HCT116 (cell line): Measurements from ENCODE around the gene ERC1. TPM values are rescaled to one million over a fixed set of nuclear protein-coding genes. Genes with fewer than 3 reads are reported as not detected.
"Not testable (repeated sequence)": the region's sequence is repeated elsewhere in the genome, so short reads cannot be mapped to it uniquely, and the experiment has no call there.

Experiments used
- ATAC-seq: fragments of 200-7000 bp; cut with Tn5 transposase; 2 replicates; pipeline ENCODE4 v1.9.1; 2020; ENCODE audit warnings: mild to moderate bottlenecking, moderate library complexity
- BruUV-seq: library from RNA; stranded (reverse); fragments of 400-500 nt; replicated peaks from 2 replicates; lab custom pipeline; 2021; lab: Mats Ljungman, UMichigan
- CTCF ChIA-PET: fragments of 300-600 bp; sonication (Branson Sonifier 250); formaldehyde crosslinking; loops from one replicate; lab custom pipeline; 2021; ENCODE audit warnings: antibody characterized with exemption; lab: Charles Lee
- POLR2A ChIA-PET: fragments of 300-600, 350-600 bp; sonication (Branson Sonifier 250); formaldehyde crosslinking; loops from one replicate; lab custom pipeline; 2021; ENCODE audit warnings: antibody characterized with exemption; lab: Charles Lee
- RAD21 ChIA-PET, 2 experiments: fragments of 300-600 bp; sonication (Branson Sonifier 250); formaldehyde crosslinking; loops; one replicate each; lab custom pipeline; 2023; ENCODE audit warnings: low total read pairs in 2 of 2; ENCODE audit not compliant: uncharacterized antibody in 2 of 2, unreplicated experiment in 2 of 2, low non-redundant PET in 1 of 2; lab: Charles Lee
- DNase-seq: peaks from one replicate; pipeline ENCODE4 v3.0.0-alpha.2; 2010; ENCODE audit warnings: low read depth, low spot score
- H2AFZ ChIP-seq: fragments of 200-600 bp; shearing (Covaris generic), sonication (generic); 2 replicates; pipeline ENCODE4 v1.6.1; 2017; ENCODE audit warnings: low read depth, mixed run types, mixed read lengths, antibody characterized with exemption, low read length; ENCODE audit not compliant: poor library complexity, severe bottlenecking
- H3K27ac ChIP-seq: 2 replicates; pipeline ENCODE4 v1.5.1; 2012; ENCODE audit warnings: low read depth, low read length
- H3K27me3 ChIP-seq: fragments of 200-600 bp; sonication (generic); 2 replicates; pipeline ENCODE4 v1.6.1; 2016; ENCODE audit warnings: mixed run types, low read length, mixed read lengths; ENCODE audit not compliant: insufficient read depth
- H3K36me3 ChIP-seq, 2 experiments: fragments of 200-500 bp in 1 of 2; fragments of 200-600 bp in 1 of 2; sonication (Bioruptor generic) in 1 of 2; sonication (generic) in 1 of 2; 2 replicates each; pipeline versions ENCODE4 v1.5.1 to v1.6.1; 2014 to 2016; ENCODE audit warnings: low read length in 2 of 2, inconsistent platforms in 1 of 2, mixed read lengths in 1 of 2, mixed run types in 1 of 2; ENCODE audit not compliant: insufficient read depth in 2 of 2, control insufficient read depth in 1 of 2
- H3K4me1 ChIP-seq, 2 experiments: fragments of 200-600 bp in 1 of 2; sonication (generic) in 1 of 2; 2 replicates each; pipeline versions ENCODE4 v1.5.1 to v1.6.1; 2012 to 2017; ENCODE audit warnings: low read length in 2 of 2, inconsistent platforms in 1 of 2, mild to moderate bottlenecking in 1 of 2, mixed read lengths in 1 of 2, mixed run types in 1 of 2, moderate library complexity in 1 of 2; ENCODE audit not compliant: insufficient read depth in 2 of 2, control insufficient read depth in 1 of 2
- H3K4me2 ChIP-seq: fragments of 200-600 bp; sonication (generic); 2 replicates; pipeline ENCODE4 v1.6.1; 2017; ENCODE audit warnings: mixed run types, low read length, mixed read lengths
- H3K4me3 ChIP-seq, 2 experiments: fragments of 200-600 bp in 1 of 2; sonication (generic) in 1 of 2; replicated peaks in 1 of 2; 2 replicates each; pipeline ENCODE4 v1.5.1; 2011 to 2016; ENCODE audit warnings: low read length in 2 of 2, control low read depth in 1 of 2, low read depth in 1 of 2, mild to moderate bottlenecking in 1 of 2, mixed read lengths in 1 of 2, mixed run types in 1 of 2
- H3K79me2 ChIP-seq: fragments of 200-600 bp; sonication (generic); 2 replicates; pipeline ENCODE4 v1.6.1; 2017; ENCODE audit warnings: mild to moderate bottlenecking, mixed run types, low read length, moderate library complexity, mixed read lengths; ENCODE audit not compliant: insufficient read depth
- H3K9ac ChIP-seq: fragments of 200-600 bp; sonication (generic); 2 replicates; pipeline ENCODE4 v1.6.1; 2016; ENCODE audit warnings: low read length, mixed read lengths
- H3K9me2 ChIP-seq: fragments of 200-600 bp; sonication (generic), shearing (Covaris generic); 2 replicates; pipeline ENCODE4 v1.6.1; 2017; ENCODE audit warnings: mixed run types, mild to moderate bottlenecking, moderate library complexity; ENCODE audit not compliant: insufficient read depth
- H3K9me3 ChIP-seq, 2 experiments: fragments of 200-500 bp in 1 of 2; fragments of 200-600 bp in 1 of 2; sonication (Bioruptor generic) in 1 of 2; sonication (generic) in 1 of 2; 2 replicates each; pipeline ENCODE4 v1.6.1; 2014 to 2017; ENCODE audit warnings: low read length in 2 of 2, mixed read lengths in 2 of 2, inconsistent platforms in 1 of 2, low read depth in 1 of 2, mild to moderate bottlenecking in 1 of 2, mixed run types in 1 of 2, moderate library complexity in 1 of 2; ENCODE audit not compliant: control insufficient read depth in 1 of 2, insufficient read depth in 1 of 2
- H4K20me1 ChIP-seq: fragments of 200-600 bp; sonication (generic), shearing (Covaris generic); 2 replicates; pipeline ENCODE4 v1.6.1; 2017; ENCODE audit warnings: mixed run types, mild to moderate bottlenecking, moderate library complexity; ENCODE audit not compliant: insufficient read depth
- ATF3 ChIP-seq: IDR thresholded peaks from 2 replicates; pipeline ENCODE4 v1.6.1; 2012
- CEBPB ChIP-seq: IDR thresholded peaks from 2 replicates; pipeline ENCODE4 v1.6.1; 2012; ENCODE audit warnings: low read depth
- EZH2phosphoT487 ChIP-seq: fragments of 200-600 bp; IDR thresholded peaks from 2 replicates; pipeline ENCODE4 v1.6.1; 2018; ENCODE audit warnings: antibody characterized with exemption, borderline replicate concordance
- FOSL1 ChIP-seq: IDR thresholded peaks from 2 replicates; pipeline ENCODE4 v1.6.1; 2012; ENCODE audit warnings: low read depth
- JUND ChIP-seq: IDR thresholded peaks from 2 replicates; pipeline ENCODE4 v1.6.1; 2012
- POLR2A ChIP-seq: IDR thresholded peaks from 2 replicates; pipeline ENCODE4 v1.7.0; 2011; ENCODE audit warnings: borderline replicate concordance; ENCODE audit not compliant: insufficient read depth, insufficient read length; ENCODE audit errors: extremely low read depth
- POLR2AphosphoS5 ChIP-seq: IDR thresholded peaks from 2 replicates; pipeline ENCODE4 v1.6.1; 2011; ENCODE audit warnings: mild to moderate bottlenecking, low read depth, low read length, moderate library complexity
- RAD21 ChIP-seq: IDR thresholded peaks from 2 replicates; pipeline ENCODE4 v1.6.1; 2012; ENCODE audit warnings: low read depth, mild to moderate bottlenecking
- REST ChIP-seq: IDR thresholded peaks from 2 replicates; pipeline ENCODE4 v1.6.1; 2012; ENCODE audit warnings: low read depth
- SIN3A ChIP-seq: IDR thresholded peaks from 2 replicates; pipeline ENCODE4 v1.6.1; 2012; ENCODE audit warnings: low read depth
- SP1 ChIP-seq: IDR thresholded peaks from 2 replicates; pipeline ENCODE4 v1.6.1; 2012; ENCODE audit warnings: low read depth
- SRF ChIP-seq: IDR thresholded peaks from 2 replicates; pipeline ENCODE4 v1.6.1; 2012; ENCODE audit warnings: low read depth
- TCF7L2 ChIP-seq: IDR thresholded peaks from 2 replicates; pipeline ENCODE4 v1.7.0; 2011; ENCODE audit warnings: borderline replicate concordance, inconsistent platforms; ENCODE audit not compliant: insufficient read depth, insufficient read length; ENCODE audit errors: extremely low read depth
- YY1 ChIP-seq: IDR thresholded peaks from 2 replicates; pipeline ENCODE4 v1.6.1; 2011; ENCODE audit warnings: low read length, low read depth, moderate library complexity, mild to moderate bottlenecking; ENCODE audit not compliant: insufficient replicate concordance; ENCODE audit errors: extremely low read depth
- ZFX ChIP-seq: fragments of 450-650 bp; IDR thresholded peaks from 2 replicates; pipeline ENCODE4 v1.6.1; 2017
- ZNF274 ChIP-seq: fragments of 200-500 bp; sonication (Bioruptor generic); IDR thresholded peaks from 2 replicates; pipeline ENCODE4 v1.6.1; 2014; ENCODE audit warnings: mild to moderate bottlenecking, low read depth, low read length, inconsistent platforms
- intact Hi-C: fragments of 100-400 bp; cut with micrococcal nuclease; formaldehyde crosslinking; loops from 2 replicates; pipeline ENCODE4 v1.10.0; 2022
- total RNA-seq: library from RNA; stranded (reverse); gene quantifications from one replicate; pipeline ENCODE4 v1.2.1, GENCODE V29; 2021; ENCODE audit not compliant: unreplicated experiment
- TF ChIP-seq, protein P1 (sequence below): IDR thresholded peaks from 2 replicates; pipeline ENCODE4 v1.6.1; 2011; ENCODE audit warnings: mild to moderate bottlenecking, low read length, moderate library complexity; ENCODE audit not compliant: insufficient replicate concordance; ENCODE audit errors: extremely low read depth

The ERC1 gene
- total RNA-seq, 1 experiment from 2014 or later = 41.9 TPM

DNA sequence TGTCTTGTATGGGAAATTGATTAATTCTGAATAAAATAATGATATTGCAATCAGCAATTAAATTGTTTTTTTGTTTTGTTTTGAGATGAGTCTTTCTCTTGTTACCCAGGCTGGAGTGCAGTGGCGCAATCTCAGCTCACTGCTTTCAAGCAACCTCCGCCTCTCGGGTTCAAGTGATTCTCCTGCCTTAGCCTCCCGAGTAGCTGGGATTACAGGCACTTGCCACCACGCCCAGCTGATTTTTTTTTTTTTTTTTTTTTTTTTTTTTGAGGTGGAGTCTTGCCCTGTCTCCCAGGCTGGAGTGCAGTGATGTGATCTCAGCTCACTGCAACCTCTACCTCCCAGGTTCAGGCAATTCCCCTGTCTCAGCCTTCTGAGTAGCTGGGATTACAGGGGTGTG lies 217.7 kb downstream of the ERC1 start:
- H3K9ac ChIP-seq, DNase-seq, H3K79me2 ChIP-seq, H3K4me3 ChIP-seq, H4K20me1 ChIP-seq, H3K27me3 ChIP-seq, BruUV-seq, ATAC-seq, H3K36me3 ChIP-seq, H3K9me2 ChIP-seq, RAD21 ChIA-PET, H3K4me1 ChIP-seq, H3K27ac ChIP-seq, H3K9me3 ChIP-seq, H2AFZ ChIP-seq, intact Hi-C loops, H3K4me2 ChIP-seq, CTCF ChIA-PET: not testable (repeated sequence)
- POLR2A ChIA-PET = interaction anchor here (0.6 kb wide), 1 partner anchor 372 kb away, joined by 3 read pairs; no protein-coding TSS in a partner anchor

DNA sequence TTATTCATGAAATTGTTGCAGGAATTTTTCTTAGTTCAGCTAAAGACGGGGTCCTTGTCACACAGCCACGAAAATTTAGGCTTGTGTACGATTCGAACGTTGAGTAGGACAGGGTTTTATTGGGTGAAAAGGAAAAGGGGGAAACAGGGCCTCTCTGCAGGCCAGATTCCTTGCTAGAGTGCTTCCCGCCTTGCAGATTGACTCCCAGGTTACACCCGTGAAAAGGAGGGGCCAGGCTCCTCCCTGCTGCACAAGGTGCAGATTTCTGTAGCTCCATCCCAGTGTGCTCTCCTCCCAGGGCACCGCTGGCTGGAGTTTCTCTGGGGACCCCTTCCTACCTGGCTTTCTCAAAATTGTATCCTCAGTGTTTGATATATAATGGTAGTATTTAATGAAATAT lies 221.5 kb downstream of the ERC1 start:
- RAD21 ChIA-PET = no interaction called here

More for the DNA sequence above, 221.5 kb downstream of the ERC1 start:
- peaks cover 6 to 10% of the 10 kb centered on the region in 2 experiments; a peak in 3 of 4 replicates for H3K4me1 ChIP-seq
- ATAC-seq (no peak), DNase-seq (no peak)
- TF ChIP-seq YY1 = no peak
- no peak for TF ChIP-seq POLR2AphosphoS5
- TF ChIP-seq, protein P1, sequence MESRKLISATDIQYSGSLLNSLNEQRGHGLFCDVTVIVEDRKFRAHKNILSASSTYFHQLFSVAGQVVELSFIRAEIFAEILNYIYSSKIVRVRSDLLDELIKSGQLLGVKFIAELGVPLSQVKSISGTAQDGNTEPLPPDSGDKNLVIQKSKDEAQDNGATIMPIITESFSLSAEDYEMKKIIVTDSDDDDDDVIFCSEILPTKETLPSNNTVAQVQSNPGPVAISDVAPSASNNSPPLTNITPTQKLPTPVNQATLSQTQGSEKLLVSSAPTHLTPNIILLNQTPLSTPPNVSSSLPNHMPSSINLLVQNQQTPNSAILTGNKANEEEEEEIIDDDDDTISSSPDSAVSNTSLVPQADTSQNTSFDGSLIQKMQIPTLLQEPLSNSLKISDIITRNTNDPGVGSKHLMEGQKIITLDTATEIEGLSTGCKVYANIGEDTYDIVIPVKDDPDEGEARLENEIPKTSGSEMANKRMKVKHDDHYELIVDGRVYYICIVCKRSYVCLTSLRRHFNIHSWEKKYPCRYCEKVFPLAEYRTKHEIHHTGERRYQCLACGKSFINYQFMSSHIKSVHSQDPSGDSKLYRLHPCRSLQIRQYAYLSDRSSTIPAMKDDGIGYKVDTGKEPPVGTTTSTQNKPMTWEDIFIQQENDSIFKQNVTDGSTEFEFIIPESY = no peak
- TF ChIP-seq ZFX = no peak
- no peak for TF ChIP-seq POLR2A
- no peak for TF ChIP-seq REST
- TF ChIP-seq FOSL1 = no peak
- TF ChIP-seq SP1 = no peak
- no peak for TF ChIP-seq EZH2phosphoT487
- no peak for TF ChIP-seq RAD21
- no peak for TF ChIP-seq ZNF274
- no peak for TF ChIP-seq JUND
- no peak for TF ChIP-seq CEBPB
- TF ChIP-seq SIN3A = no peak
- TF ChIP-seq TCF7L2 = no peak
- TF ChIP-seq ATF3 = no peak
- no peak for TF ChIP-seq SRF
- no peaks in the 10 kb centered on the region for H3K27me3 ChIP-seq
- H3K36me3 ChIP-seq = no peaks in the 10 kb centered on the region
- no peaks in the 10 kb centered on the region for H3K9me3 ChIP-seq
- no peak overlapping the region for H3K4me2 ChIP-seq
- no peak overlapping the region for H2AFZ ChIP-seq
- no peak overlapping the region for H3K4me3 ChIP-seq
- H3K9me2 ChIP-seq = no peaks in the 10 kb centered on the region
- POLR2A ChIA-PET = no interaction called here
- no peaks in the 10 kb centered on the region; the same call in 1 of the 2 replicates for H4K20me1 ChIP-seq
- H3K27ac ChIP-seq = no peak overlapping the region
- no peaks in the 10 kb centered on the region for H3K79me2 ChIP-seq
- intact Hi-C loops = no loop called here
- no peak overlapping the region for H3K9ac ChIP-seq
- BruUV-seq = no TSS peak
- CTCF ChIA-PET = no interaction called here
